Chondrocyte (in vitro differentiated cells): Measurements from ENCODE around the gene CD247. TPM values are rescaled to one million over a fixed set of nuclear protein-coding genes. Genes with fewer than 3 reads are reported as not detected.

Experiments
- DNase-seq: peaks from one replicate; pipeline ENCODE4 v3.0.0; 2021; ENCODE audit warnings: mixed read lengths, low spot score
- H3K27ac Mint-ChIP-seq: one replicate; pipeline ENCODE4 v1.8.0; 2021; ENCODE audit warnings: mild to moderate bottlenecking, moderate library complexity, mixed read lengths; ENCODE audit not compliant: unreplicated experiment
- H3K27me3 Mint-ChIP-seq: 2 replicates; pipeline ENCODE4 v1.8.0; 2021; ENCODE audit warnings: low read depth, mixed read lengths
- H3K36me3 Mint-ChIP-seq: 2 replicates; pipeline ENCODE4 v1.8.0; 2021; ENCODE audit warnings: low read depth, mixed read lengths
- H3K4me1 Mint-ChIP-seq: 2 replicates; pipeline ENCODE4 v1.8.0; 2021; ENCODE audit warnings: low read depth, mild to moderate bottlenecking, mixed read lengths
- H3K4me3 Mint-ChIP-seq: one replicate; pipeline ENCODE4 v1.8.0; 2021; ENCODE audit warnings: mild to moderate bottlenecking, moderate library complexity, mixed read lengths; ENCODE audit not compliant: unreplicated experiment
- H3K9me3 Mint-ChIP-seq: 2 replicates; pipeline ENCODE4 v1.8.0; 2021; ENCODE audit warnings: low read depth, mixed read lengths
- CTCF ChIP-seq: fragments of 200-600 bp; sonication (generic); IDR thresholded peaks from 2 replicates; pipeline ENCODE4 v1.5.0; 2021; ENCODE audit warnings: antibody characterized with exemption, mild to moderate bottlenecking, moderate library complexity
- total RNA-seq: library from RNA; stranded (reverse); gene quantifications from 3 replicates; pipeline ENCODE4 v1.2.1, GENCODE V29; 2021

Gene CD247
- total RNA-seq, 1 donor from 2014 or later = not detected

- DNase-seq = no peak
Measured at GRCh38 chr1:167392200-167392696, 126.1 kb downstream of the CD247 start.

GRCh38 chr1:167388976-167389375 is 129.4 kb downstream of the CD247 start:
- DNase-seq = no peak
- H3K4me1 Mint-ChIP-seq = no peaks in the 10 kb centered on the region
- TF ChIP-seq CTCF = no peak
- no peaks in the 10 kb centered on the region for H3K9me3 Mint-ChIP-seq
- H3K4me3 Mint-ChIP-seq = no peak overlapping the region
- H3K27me3 Mint-ChIP-seq = no peaks in the 10 kb centered on the region
- no peak overlapping the region for H3K27ac Mint-ChIP-seq
- H3K36me3 Mint-ChIP-seq = peaks cover 27% of the 10 kb centered on the region

More at GRCh38 chr1:167392200-167392696, 126.1 kb downstream of the CD247 start:
- Mint-ChIP-seq H3K27me3 (no peaks in the 10 kb centered on the region), H3K27ac (peak overlapping the region; percentile 32), H3K9me3 (no peaks in the 10 kb centered on the region), H3K4me1 (no peaks in the 10 kb centered on the region), H3K4me3 (no peak overlapping the region), H3K36me3 (peaks cover 11% of the 10 kb centered on the region)
- TF ChIP-seq CTCF = no peak

- no peaks in the 10 kb centered on the region for H3K4me1 Mint-ChIP-seq
- H3K27ac Mint-ChIP-seq = no peak overlapping the region
- H3K36me3 Mint-ChIP-seq = peaks cover 29% of the 10 kb centered on the region
- H3K27me3 Mint-ChIP-seq = no peaks in the 10 kb centered on the region
- no peak for DNase-seq
- H3K9me3 Mint-ChIP-seq = no peaks in the 10 kb centered on the region
- no peak for TF ChIP-seq CTCF
- H3K4me3 Mint-ChIP-seq = no peak overlapping the region
Measured at GRCh38 chr1:167387251-167387910, 130.9 kb downstream of the CD247 start.

Other genes with a start within 250 kb of the CD247 start
- 48.6 to 56.0 TPM (median 51.2 TPM) in 3 replicates for gene CREG1, start 35.2 kb upstream of the CD247 start, total RNA-seq
- 1.1 to 1.4 TPM in 2 of 3 replicates, not detected in the other for gene RCSD1, start 111.7 kb upstream of the CD247 start, total RNA-seq
- gene MPZL1, start 203.5 kb upstream of the CD247 start, total RNA-seq = 195 to 215 TPM (median 198 TPM) in 3 replicates